WTC11 (cell line): Measurements from ENCODE around the gene GALNT9. TPM values are rescaled to one million over a fixed set of nuclear protein-coding genes. Genes with fewer than 3 reads are reported as not detected.

ENCODE experiments used
- ATAC-seq: fragments of 200-7000 bp; cut with Tn5 transposase; 2 replicates; pipeline ENCODE4 v1.10.0; 2021; ENCODE audit warnings: mild to moderate bottlenecking, moderate library complexity
- CTCF ChIA-PET: fragments of 300-600 bp; sonication (Branson Sonifier 250); formaldehyde crosslinking; loops from one replicate; lab custom pipeline; 2021; ENCODE audit warnings: antibody characterized with exemption; lab: Charles Lee
- POLR2A ChIA-PET: fragments of 350-600 bp; sonication (Branson Sonifier 250); formaldehyde crosslinking; loops from one replicate; lab custom pipeline; 2021; ENCODE audit warnings: antibody characterized with exemption; lab: Charles Lee
- DNase-seq: peaks from one replicate; pipeline ENCODE4 v3.0.0; 2021; ENCODE audit warnings: low spot score
- H3K27ac Mint-ChIP-seq: 2 replicates; pipeline ENCODE4 v1.8.0; 2021; ENCODE audit warnings: mixed read lengths
- H3K27me3 Mint-ChIP-seq: 2 replicates; pipeline ENCODE4 v1.8.0; 2021; ENCODE audit warnings: low read depth, mild to moderate bottlenecking, moderate library complexity, mixed read lengths
- H3K36me3 Mint-ChIP-seq: 2 replicates; pipeline ENCODE4 v1.8.0; 2021; ENCODE audit warnings: mixed read lengths
- H3K4me1 Mint-ChIP-seq: 2 replicates; pipeline ENCODE4 v1.8.0; 2022; ENCODE audit warnings: mixed read lengths
- H3K4me3 Mint-ChIP-seq: 2 replicates; pipeline ENCODE4 v1.8.0; 2021; ENCODE audit warnings: mild to moderate bottlenecking, moderate library complexity, mixed read lengths
- H3K9me3 Mint-ChIP-seq: 2 replicates; pipeline ENCODE4 v1.8.0; 2021; ENCODE audit warnings: mixed read lengths
- ATF6 ChIP-seq: sonication (generic); formaldehyde crosslinking; IDR thresholded peaks from 2 replicates; pipeline ENCODE4 v1.8.1; 2023; ENCODE audit warnings: mild to moderate bottlenecking, missing genetic modification reagents
- CREM ChIP-seq: sonication (generic); formaldehyde crosslinking; IDR thresholded peaks from 2 replicates; pipeline ENCODE4 v1.8.1; 2022; ENCODE audit warnings: mild to moderate bottlenecking, missing genetic modification reagents, moderate library complexity
- ELF4 ChIP-seq: sonication (generic); formaldehyde crosslinking; IDR thresholded peaks from 2 replicates; pipeline ENCODE4 v1.8.1; 2022; ENCODE audit warnings: low read depth, mild to moderate bottlenecking, moderate library complexity, missing genetic modification reagents
- FOXK1 ChIP-seq: sonication (generic); formaldehyde crosslinking; IDR thresholded peaks from 2 replicates; pipeline ENCODE4 v1.8.0; 2022; ENCODE audit warnings: mild to moderate bottlenecking, moderate library complexity, missing genetic modification reagents
- GTF2I ChIP-seq: fragments of 250-450 bp; sonication (Bioruptor Pico); conservative IDR thresholded peaks from 2 replicates; pipeline ENCODE4 v1.4.0; 2021; ENCODE audit warnings: mild to moderate bottlenecking
- KAT7 ChIP-seq: sonication (generic); formaldehyde crosslinking; IDR thresholded peaks from 2 replicates; pipeline ENCODE4 v1.8.1; 2023; ENCODE audit warnings: missing genetic modification reagents, mild to moderate bottlenecking, borderline replicate concordance
- MYBL2 ChIP-seq: sonication (generic); formaldehyde crosslinking; IDR thresholded peaks from 2 replicates; pipeline ENCODE4 v1.8.1; 2023; ENCODE audit warnings: mild to moderate bottlenecking, moderate library complexity, missing genetic modification reagents
- NFATC4 ChIP-seq: fragments of 250-450 bp; sonication (Bioruptor Pico); IDR thresholded peaks from 2 replicates; pipeline ENCODE4 v1.9.0; 2021; ENCODE audit warnings: mild to moderate bottlenecking
- RELA ChIP-seq: sonication (generic); formaldehyde crosslinking; IDR thresholded peaks from 2 replicates; pipeline ENCODE4 v1.8.1; 2022; ENCODE audit warnings: missing genetic modification reagents, mild to moderate bottlenecking, borderline replicate concordance
- SMAD3 ChIP-seq: sonication (generic); formaldehyde crosslinking; IDR thresholded peaks from 2 replicates; pipeline ENCODE4 v1.8.0; 2022; ENCODE audit warnings: missing genetic modification reagents, mild to moderate bottlenecking, borderline replicate concordance
- SOX15 ChIP-seq: fragments of 250-450 bp; sonication (Bioruptor Pico); IDR thresholded peaks from 2 replicates; pipeline ENCODE4 v1.9.0; 2021; ENCODE audit warnings: mild to moderate bottlenecking
- SP1 ChIP-seq: sonication (generic); formaldehyde crosslinking; conservative IDR thresholded peaks from 2 replicates; pipeline ENCODE4 v1.8.1; 2022; ENCODE audit warnings: missing genetic modification reagents
- ZNF232 ChIP-seq: sonication (generic); formaldehyde crosslinking; IDR thresholded peaks from 2 replicates; pipeline ENCODE4 v1.8.0; 2022; ENCODE audit warnings: mild to moderate bottlenecking, missing genetic modification reagents
- ZNF281 ChIP-seq: sonication (generic); formaldehyde crosslinking; IDR thresholded peaks from 2 replicates; pipeline ENCODE4 v1.8.0; 2023; ENCODE audit warnings: mild to moderate bottlenecking, missing genetic modification reagents
- ZNF396 ChIP-seq: fragments of 250-450 bp; sonication (Bioruptor Pico); IDR thresholded peaks from 2 replicates; pipeline ENCODE4 v1.8.0; 2021; ENCODE audit warnings: mild to moderate bottlenecking, moderate library complexity, borderline replicate concordance
- total RNA-seq: library from RNA; stranded (reverse); gene quantifications from 3 replicates; pipeline ENCODE4 v1.2.3, GENCODE V29; 2021
- TF ChIP-seq, protein P1 (sequence below): fragments of 250-450 bp; sonication (Bioruptor Pico); IDR thresholded peaks from 2 replicates; pipeline ENCODE4 v1.9.0; 2021; ENCODE audit warnings: moderate library complexity, mild to moderate bottlenecking, inconsistent platforms, borderline replicate concordance
- TF ChIP-seq, protein P2 (sequence below): fragments of 250-450 bp; sonication (Bioruptor Pico); IDR thresholded peaks from 2 replicates; pipeline ENCODE4 v2.1.2; 2022; ENCODE audit warnings: mild to moderate bottlenecking, moderate library complexity
- TF ChIP-seq, protein P3 (sequence below): sonication (generic); formaldehyde crosslinking; IDR thresholded peaks from 2 replicates; pipeline ENCODE4 v1.8.0; 2023; ENCODE audit warnings: missing genetic modification reagents
- TF ChIP-seq, protein P4 (sequence below): sonication (generic); formaldehyde crosslinking; IDR thresholded peaks from 2 replicates; pipeline ENCODE4 v1.8.0; 2022; ENCODE audit warnings: mild to moderate bottlenecking, missing genetic modification reagents
- TF ChIP-seq, protein P5 (sequence below): fragments of 250-450 bp; sonication (Bioruptor Pico); IDR thresholded peaks from 2 replicates; pipeline ENCODE4 v1.8.0; 2021; ENCODE audit warnings: mild to moderate bottlenecking

The GALNT9 gene
- total RNA-seq, 1 experiment from 2014 or later = 0.90 TPM

GRCh38 chr12:132229926-132230325, 99.5 kb downstream of the GALNT9 start (continued):
- TF ChIP-seq, protein P1, sequence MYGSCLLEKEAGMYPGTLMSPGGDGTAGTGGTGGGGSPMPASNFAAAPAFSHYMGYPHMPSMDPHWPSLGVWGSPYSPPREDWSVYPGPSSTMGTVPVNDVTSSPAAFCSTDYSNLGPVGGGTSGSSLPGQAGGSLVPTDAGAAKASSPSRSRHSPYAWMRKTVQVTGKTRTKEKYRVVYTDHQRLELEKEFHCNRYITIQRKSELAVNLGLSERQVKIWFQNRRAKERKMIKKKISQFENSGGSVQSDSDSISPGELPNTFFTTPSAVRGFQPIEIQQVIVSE = no peak
- no peak for TF ChIP-seq FOXK1 (CRISPR knock-in tag)
- TF ChIP-seq, protein P2, sequence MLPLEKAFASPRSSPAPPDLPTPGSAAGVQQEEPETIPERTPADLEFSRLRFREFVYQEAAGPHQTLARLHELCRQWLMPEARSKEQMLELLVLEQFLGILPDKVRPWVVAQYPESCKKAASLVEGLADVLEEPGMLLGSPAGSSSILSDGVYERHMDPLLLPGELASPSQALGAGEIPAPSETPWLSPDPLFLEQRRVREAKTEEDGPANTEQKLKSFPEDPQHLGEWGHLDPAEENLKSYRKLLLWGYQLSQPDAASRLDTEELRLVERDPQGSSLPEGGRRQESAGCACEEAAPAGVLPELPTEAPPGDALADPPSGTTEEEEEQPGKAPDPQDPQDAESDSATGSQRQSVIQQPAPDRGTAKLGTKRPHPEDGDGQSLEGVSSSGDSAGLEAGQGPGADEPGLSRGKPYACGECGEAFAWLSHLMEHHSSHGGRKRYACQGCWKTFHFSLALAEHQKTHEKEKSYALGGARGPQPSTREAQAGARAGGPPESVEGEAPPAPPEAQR (CRISPR knock-in tag) = no peak
- TF ChIP-seq KAT7 = no peak
- TF ChIP-seq ZNF281 (CRISPR knock-in tag) = no peak

DNA sequence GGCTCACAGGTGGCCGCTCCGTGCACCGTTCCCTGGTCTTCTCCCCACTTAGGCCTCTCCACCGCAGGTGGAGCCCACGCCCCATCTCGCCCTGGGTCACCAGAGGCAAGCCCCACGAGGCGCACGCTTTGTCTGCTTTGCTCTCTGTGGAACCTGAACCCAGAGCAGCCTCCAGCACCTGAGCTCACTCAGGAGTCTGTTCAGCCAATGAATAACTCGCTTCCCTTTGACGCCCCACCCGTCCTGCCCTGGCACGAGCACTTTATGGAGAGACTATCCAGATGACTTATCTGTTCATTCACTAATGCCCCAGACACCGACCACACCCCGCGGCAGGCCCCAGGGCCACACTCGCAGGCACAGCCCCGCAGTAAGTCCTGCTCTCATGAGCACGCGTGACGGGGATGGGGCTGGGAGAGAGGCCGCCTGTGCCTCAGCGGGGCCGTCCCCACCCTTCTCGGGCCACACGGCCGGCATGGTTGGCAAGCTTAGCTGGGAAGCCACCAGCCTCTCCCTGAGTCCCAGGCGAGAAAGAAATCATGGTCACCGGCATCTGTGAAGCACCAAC, 100.1 kb downstream of the GALNT9 start:
- H3K9me3 Mint-ChIP-seq = no peaks in the 10 kb centered on the region
- no peaks in the 10 kb centered on the region for H3K4me1 Mint-ChIP-seq
- no peaks in the 10 kb centered on the region for H3K36me3 Mint-ChIP-seq
- ATAC-seq (no peak), DNase-seq (no peak)
- peaks cover 12% of the 10 kb centered on the region for H3K27me3 Mint-ChIP-seq
- H3K4me3 Mint-ChIP-seq = no peak overlapping the region
- no peak overlapping the region for H3K27ac Mint-ChIP-seq
- TF ChIP-seq SP1 (CRISPR knock-in tag) (no peak), ZNF232 (CRISPR knock-in tag) (no peak), MYBL2 (CRISPR knock-in tag) (no peak), SOX15 (CRISPR knock-in tag) (no peak), ELF4 (CRISPR knock-in tag) (no peak), ZNF281 (CRISPR knock-in tag) (no peak), GTF2I (CRISPR knock-in tag) (no peak), NFATC4 (CRISPR knock-in tag) (no peak), ATF6 (no peak), ZNF396 (CRISPR knock-in tag) (no peak), CREM (CRISPR knock-in tag) (no peak), KAT7 (no peak), SMAD3 (CRISPR knock-in tag) (no peak), RELA (CRISPR knock-in tag) (no peak)
- TF ChIP-seq, protein P3, sequence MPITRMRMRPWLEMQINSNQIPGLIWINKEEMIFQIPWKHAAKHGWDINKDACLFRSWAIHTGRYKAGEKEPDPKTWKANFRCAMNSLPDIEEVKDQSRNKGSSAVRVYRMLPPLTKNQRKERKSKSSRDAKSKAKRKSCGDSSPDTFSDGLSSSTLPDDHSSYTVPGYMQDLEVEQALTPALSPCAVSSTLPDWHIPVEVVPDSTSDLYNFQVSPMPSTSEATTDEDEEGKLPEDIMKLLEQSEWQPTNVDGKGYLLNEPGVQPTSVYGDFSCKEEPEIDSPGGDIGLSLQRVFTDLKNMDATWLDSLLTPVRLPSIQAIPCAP (CRISPR knock-in tag) = no peak
- TF ChIP-seq, protein P4, sequence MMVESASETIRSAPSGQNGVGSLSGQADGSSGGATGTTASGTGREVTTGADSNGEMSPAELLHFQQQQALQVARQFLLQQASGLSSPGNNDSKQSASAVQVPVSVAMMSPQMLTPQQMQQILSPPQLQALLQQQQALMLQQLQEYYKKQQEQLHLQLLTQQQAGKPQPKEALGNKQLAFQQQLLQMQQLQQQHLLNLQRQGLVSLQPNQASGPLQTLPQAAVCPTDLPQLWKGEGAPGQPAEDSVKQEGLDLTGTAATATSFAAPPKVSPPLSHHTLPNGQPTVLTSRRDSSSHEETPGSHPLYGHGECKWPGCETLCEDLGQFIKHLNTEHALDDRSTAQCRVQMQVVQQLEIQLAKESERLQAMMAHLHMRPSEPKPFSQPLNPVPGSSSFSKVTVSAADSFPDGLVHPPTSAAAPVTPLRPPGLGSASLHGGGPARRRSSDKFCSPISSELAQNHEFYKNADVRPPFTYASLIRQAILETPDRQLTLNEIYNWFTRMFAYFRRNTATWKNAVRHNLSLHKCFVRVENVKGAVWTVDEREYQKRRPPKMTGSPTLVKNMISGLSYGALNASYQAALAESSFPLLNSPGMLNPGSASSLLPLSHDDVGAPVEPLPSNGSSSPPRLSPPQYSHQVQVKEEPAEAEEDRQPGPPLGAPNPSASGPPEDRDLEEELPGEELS (CRISPR knock-in tag) = no peak
- TF ChIP-seq, protein P1 = no peak
- TF ChIP-seq, protein P5, sequence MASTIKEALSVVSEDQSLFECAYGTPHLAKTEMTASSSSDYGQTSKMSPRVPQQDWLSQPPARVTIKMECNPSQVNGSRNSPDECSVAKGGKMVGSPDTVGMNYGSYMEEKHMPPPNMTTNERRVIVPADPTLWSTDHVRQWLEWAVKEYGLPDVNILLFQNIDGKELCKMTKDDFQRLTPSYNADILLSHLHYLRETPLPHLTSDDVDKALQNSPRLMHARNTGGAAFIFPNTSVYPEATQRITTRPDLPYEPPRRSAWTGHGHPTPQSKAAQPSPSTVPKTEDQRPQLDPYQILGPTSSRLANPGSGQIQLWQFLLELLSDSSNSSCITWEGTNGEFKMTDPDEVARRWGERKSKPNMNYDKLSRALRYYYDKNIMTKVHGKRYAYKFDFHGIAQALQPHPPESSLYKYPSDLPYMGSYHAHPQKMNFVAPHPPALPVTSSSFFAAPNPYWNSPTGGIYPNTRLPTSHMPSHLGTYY (CRISPR knock-in tag) = no peak
- TF ChIP-seq, all 79 proteins: peak for 0
- CTCF ChIA-PET = interaction anchor here (1.0 to 1.4 kb wide), 2 partner anchors 10 to 185 kb away, joined by 4 read pairs; no protein-coding TSS in a partner anchor
- POLR2A ChIA-PET = no interaction called here
